ENCODE results near the gene CEP78. TPM values are rescaled to one million over a fixed set of nuclear protein-coding genes. Genes with fewer than 3 reads are reported as not detected.

CEP78 gene
- total RNA-seq, 1 experiment from 2014 or later = 17.8 TPM

- no peak for DNase-seq (ENCODE audit: unreplicated experiment)
- peaks cover 30% of the 10 kb centered on the region for H3K36me3 Mint-ChIP-seq (ENCODE audit: insufficient read depth, unreplicated experiment)
- no TSS peak for BruUV-seq (replicated peaks)
- no peak overlapping the region for H3K4me3 Mint-ChIP-seq (ENCODE audit: unreplicated experiment)
- H3K27me3 Mint-ChIP-seq (ENCODE audit: insufficient read depth, unreplicated experiment) = no peaks in the 10 kb centered on the region
- H3K4me1 Mint-ChIP-seq (ENCODE audit: insufficient read depth, unreplicated experiment) = no peaks in the 10 kb centered on the region
- TF ChIP-seq CTCF (IDR thresholded peaks at IDR 0.05; ENCODE audit: unreplicated experiment) = no peak
- H3K27ac Mint-ChIP-seq (ENCODE audit: low read depth, unreplicated experiment) = no peak overlapping the region
- ChIA-PET CTCF (interaction anchor here (1.2 kb wide), 1 partner anchor 9 kb away, joined by 5 read pairs; no protein-coding TSS in a partner anchor), POLR2A (no interaction called here)
- no peaks in the 10 kb centered on the region for H3K9me3 Mint-ChIP-seq (ENCODE audit: unreplicated experiment)
- intact Hi-C loops (cut with micrococcal nuclease) = no loop called here
Measured at GRCh38 chr9:78245401-78245800, 9.5 kb downstream of the CEP78 start.

GRCh38 chr9:78248635-78249034 lies 12.8 kb downstream of the CEP78 start:
- ChIA-PET CTCF (interaction anchor here (5.0 kb wide), 1 partner anchor 10 kb away, joined by 43 read pairs; no protein-coding TSS in a partner anchor), POLR2A (interaction anchor here (0.6 kb wide), 1 partner anchor 913 kb away, joined by 3 read pairs; no protein-coding TSS in a partner anchor)
- Mint-ChIP-seq H3K36me3 (ENCODE audit: insufficient read depth, unreplicated experiment) (peaks cover 32% of the 10 kb centered on the region), H3K4me3 (ENCODE audit: unreplicated experiment) (no peak overlapping the region), H3K9me3 (ENCODE audit: unreplicated experiment) (no peaks in the 10 kb centered on the region), H3K27me3 (ENCODE audit: insufficient read depth, unreplicated experiment) (no peaks in the 10 kb centered on the region), H3K4me1 (ENCODE audit: insufficient read depth, unreplicated experiment) (no peaks in the 10 kb centered on the region), H3K27ac (ENCODE audit: low read depth, unreplicated experiment) (no peak overlapping the region)
- no peak for TF ChIP-seq CTCF (IDR thresholded peaks at IDR 0.05; ENCODE audit: unreplicated experiment)
- intact Hi-C loops (cut with micrococcal nuclease) = no loop called here
- DNase-seq (ENCODE audit: unreplicated experiment) = no peak
- no TSS peak for BruUV-seq (replicated peaks)

- no peaks in the 10 kb centered on the region for H3K27me3 Mint-ChIP-seq (ENCODE audit: insufficient read depth, unreplicated experiment)
- no peak for DNase-seq (ENCODE audit: unreplicated experiment)
- no peak overlapping the region for H3K27ac Mint-ChIP-seq (ENCODE audit: low read depth, unreplicated experiment)
- no peaks in the 10 kb centered on the region for H3K4me1 Mint-ChIP-seq (ENCODE audit: insufficient read depth, unreplicated experiment)
- BruUV-seq (replicated peaks) = no TSS peak
- ChIA-PET POLR2A (interaction anchor here (0.7 to 1.6 kb wide), 4 partner anchors 13 to 181 kb away, joined by 3 to 4 read pairs (median 4); partner anchors contain the start of genes CEP78 and PSAT1), CTCF (interaction anchor here (0.6 to 5.0 kb wide), 3 partner anchors 10 to 49 kb away, joined by 3 to 43 read pairs (median 8); no protein-coding TSS in a partner anchor)
- intact Hi-C loops (cut with micrococcal nuclease) = no loop called here
- no peak overlapping the region for H3K4me3 Mint-ChIP-seq (ENCODE audit: unreplicated experiment)
- TF ChIP-seq CTCF (IDR thresholded peaks at IDR 0.05; ENCODE audit: unreplicated experiment) = no peak
- peaks cover 32% of the 10 kb centered on the region for H3K36me3 Mint-ChIP-seq (ENCODE audit: insufficient read depth, unreplicated experiment)
- no peaks in the 10 kb centered on the region for H3K9me3 Mint-ChIP-seq (ENCODE audit: unreplicated experiment)
Measured at GRCh38 chr9:78249542-78249941, 13.7 kb downstream of the CEP78 start.

- no TSS peak for BruUV-seq (replicated peaks)
- no peak for TF ChIP-seq CTCF (IDR thresholded peaks at IDR 0.05; ENCODE audit: unreplicated experiment)
- DNase-seq (ENCODE audit: unreplicated experiment) = no peak
- intact Hi-C loops (cut with micrococcal nuclease) = no loop called here
- CTCF ChIA-PET = interaction anchor here (1.0 to 1.1 kb wide), 2 partner anchors 8 to 13 kb away, joined by 4 to 5 read pairs; no protein-coding TSS in a partner anchor
- Mint-ChIP-seq H3K36me3 (ENCODE audit: insufficient read depth, unreplicated experiment) (peaks cover 23% of the 10 kb centered on the region), H3K9me3 (ENCODE audit: unreplicated experiment) (no peaks in the 10 kb centered on the region), H3K4me1 (ENCODE audit: insufficient read depth, unreplicated experiment) (no peaks in the 10 kb centered on the region), H3K4me3 (ENCODE audit: unreplicated experiment) (no peak overlapping the region), H3K27ac (ENCODE audit: low read depth, unreplicated experiment) (no peak overlapping the region), H3K27me3 (ENCODE audit: insufficient read depth, unreplicated experiment) (no peaks in the 10 kb centered on the region)
- POLR2A ChIA-PET = interaction anchor here (1.0 to 1.6 kb wide), 2 partner anchors 16 to 26 kb away, joined by 4 to 9 read pairs; no protein-coding TSS in a partner anchor
Measured at GRCh38 chr9:78252616-78253015, 16.7 kb downstream of the CEP78 start.

Measured in MCF 10A (cell line).